Activated T-helper 2 cell treated with anti-CD3 and anti-CD28 coated beads, Interferon-gamma antibody, Interleukin-2, Interleukin-4, amounts not matched to agents 10 μg/mL and 5 μg/mL and 100 μg/mL, durations not matched to agents 14 hours and 24 hours and 36 hours (primary cell): Measurements from ENCODE around the gene TTLL11. TPM values are rescaled to one million over a fixed set of nuclear protein-coding genes. Genes with fewer than 3 reads are reported as not detected.
"Not testable (repeated sequence)": the region's sequence is repeated elsewhere in the genome, so short reads cannot be mapped to it uniquely, and the experiment has no call there.

Experiments used
- DNase-seq: peaks from one replicate; pipeline ENCODE4 v3.0.0; 2021; ENCODE audit warnings: low spot score
- H3K27ac Mint-ChIP-seq: one replicate; pipeline ENCODE4 v1.8.0; 2021; ENCODE audit warnings: mixed read lengths
- H3K27me3 Mint-ChIP-seq: one replicate; pipeline ENCODE4 v1.8.0; 2021; ENCODE audit warnings: low read depth, mixed read lengths
- H3K36me3 Mint-ChIP-seq: one replicate; pipeline ENCODE4 v1.8.0; 2021; ENCODE audit warnings: low read depth, mixed read lengths
- H3K4me1 Mint-ChIP-seq: one replicate; pipeline ENCODE4 v1.8.0; 2021; ENCODE audit warnings: low read depth, mixed read lengths
- H3K4me3 Mint-ChIP-seq: one replicate; pipeline ENCODE4 v1.8.0; 2021; ENCODE audit warnings: low read depth, mild to moderate bottlenecking, moderate library complexity, mixed read lengths
- H3K9me3 Mint-ChIP-seq: one replicate; pipeline ENCODE4 v1.8.0; 2021; ENCODE audit warnings: mixed read lengths
- intact Hi-C: fragments of 100-400 bp; cut with micrococcal nuclease; formaldehyde crosslinking; loops from one replicate; pipeline ENCODE4 v1.15.1; 2023
- total RNA-seq: library from RNA; stranded (reverse); gene quantifications from 2 replicates; pipeline ENCODE4 v1.2.3, GENCODE V29; 2022

TTLL11 gene
- total RNA-seq, 1 donor from 2014 or later = 2.2 TPM

DNA sequence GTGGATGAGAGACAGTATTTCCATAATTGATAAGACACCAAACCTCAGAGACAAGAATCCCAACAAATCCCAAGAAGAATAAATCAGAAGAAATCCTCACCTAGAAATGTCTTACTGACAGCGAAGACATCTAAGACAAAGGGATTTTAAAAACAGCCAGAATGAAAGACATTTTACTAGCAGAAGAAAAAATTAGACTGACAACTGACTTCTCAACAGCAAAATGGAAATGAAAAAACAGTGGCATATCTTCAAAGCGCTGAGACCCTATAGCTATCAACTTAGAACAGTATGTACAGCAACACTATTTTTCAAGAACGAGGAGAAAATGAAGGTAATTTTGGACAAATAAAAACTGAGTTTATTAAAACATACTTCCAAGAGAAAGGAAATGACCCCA is 16.3 kb downstream of the TTLL11 start:
- DNase-seq = no peak
- peaks cover 1% of the 10 kb centered on the region for H3K27me3 Mint-ChIP-seq
- peaks cover 20% of the 10 kb centered on the region for H3K9me3 Mint-ChIP-seq
- H3K4me3 Mint-ChIP-seq = no peak overlapping the region
- H3K4me1 Mint-ChIP-seq = no peaks in the 10 kb centered on the region
- no peak overlapping the region for H3K27ac Mint-ChIP-seq
- intact Hi-C loops = no loop called here
- H3K36me3 Mint-ChIP-seq = no peaks in the 10 kb centered on the region

DNA sequence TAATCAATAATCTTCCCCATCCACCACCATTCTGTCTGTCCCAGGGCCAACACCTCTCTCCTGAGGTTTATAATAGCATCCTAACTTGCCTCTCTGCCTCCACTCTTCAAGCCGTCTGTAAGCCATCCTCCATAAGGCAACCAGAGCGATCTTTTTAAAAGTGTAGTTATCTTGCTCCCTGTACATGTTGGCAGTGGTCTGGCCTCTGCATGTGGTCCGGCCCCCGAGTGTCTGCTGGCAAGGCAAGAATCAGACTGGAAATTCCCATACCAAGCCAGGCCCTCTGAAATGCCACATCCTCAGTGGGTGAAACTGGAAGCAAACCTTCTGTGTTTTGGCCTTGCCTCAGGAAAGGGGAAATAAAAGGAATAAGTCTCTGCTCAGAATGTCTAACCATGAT is 17.0 kb downstream of the TTLL11 start:
- H3K36me3 Mint-ChIP-seq = no peaks in the 10 kb centered on the region
- intact Hi-C loops = no loop called here
- no peaks in the 10 kb centered on the region for H3K4me1 Mint-ChIP-seq
- peaks cover 20% of the 10 kb centered on the region for H3K9me3 Mint-ChIP-seq
- no peak overlapping the region for H3K4me3 Mint-ChIP-seq
- no peak for DNase-seq
- no peak overlapping the region for H3K27ac Mint-ChIP-seq
- peaks cover 1% of the 10 kb centered on the region for H3K27me3 Mint-ChIP-seq

DNA sequence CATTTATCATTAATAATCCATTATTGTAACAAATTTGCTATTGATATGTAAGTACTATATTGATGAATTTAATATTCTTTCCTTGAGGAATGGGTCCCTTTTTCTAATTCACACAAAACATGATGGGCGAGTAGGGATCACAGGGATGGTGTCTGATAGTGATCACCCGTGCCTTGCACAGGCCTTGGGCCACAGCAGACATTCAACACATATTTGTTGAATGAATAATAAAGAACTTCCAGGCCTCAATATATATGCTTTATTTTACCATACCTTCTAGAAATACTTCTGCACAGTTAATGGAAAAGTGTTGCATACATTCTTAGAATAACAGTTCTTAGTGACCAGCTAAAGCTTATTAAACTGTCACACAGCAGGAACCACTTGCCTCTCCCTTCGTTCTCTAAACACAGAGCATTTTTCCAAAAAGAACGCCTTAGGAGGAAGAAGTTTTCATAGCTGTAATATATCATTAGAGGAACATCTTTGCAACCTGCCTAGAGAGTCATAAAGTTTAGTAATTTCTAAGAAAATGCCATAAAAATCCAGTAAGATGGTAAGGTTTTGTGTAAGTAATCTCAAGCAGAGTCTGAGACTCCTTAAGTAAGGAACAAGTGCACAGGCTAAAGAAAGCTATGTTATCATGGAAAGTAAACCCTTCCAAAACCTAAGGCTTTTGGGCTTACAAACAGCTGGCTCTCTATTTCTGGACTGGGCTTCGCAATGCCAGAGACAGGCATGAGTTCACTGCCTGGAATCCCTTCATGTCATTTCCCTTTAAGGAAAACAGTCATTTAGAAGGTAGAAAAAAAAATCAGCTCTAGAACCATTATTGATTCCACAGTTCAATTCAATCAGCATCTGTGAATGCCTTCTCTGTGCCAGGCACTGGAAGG is 17.7 kb downstream of the TTLL11 start:
- Mint-ChIP-seq H3K27me3 (peaks cover 1% of the 10 kb centered on the region), H3K4me3 (no peak overlapping the region), H3K36me3 (no peaks in the 10 kb centered on the region), H3K4me1 (no peaks in the 10 kb centered on the region), H3K9me3 (peaks cover 20% of the 10 kb centered on the region), H3K27ac (no peak overlapping the region)
- intact Hi-C loops = no loop called here
- DNase-seq = no peak

DNA sequence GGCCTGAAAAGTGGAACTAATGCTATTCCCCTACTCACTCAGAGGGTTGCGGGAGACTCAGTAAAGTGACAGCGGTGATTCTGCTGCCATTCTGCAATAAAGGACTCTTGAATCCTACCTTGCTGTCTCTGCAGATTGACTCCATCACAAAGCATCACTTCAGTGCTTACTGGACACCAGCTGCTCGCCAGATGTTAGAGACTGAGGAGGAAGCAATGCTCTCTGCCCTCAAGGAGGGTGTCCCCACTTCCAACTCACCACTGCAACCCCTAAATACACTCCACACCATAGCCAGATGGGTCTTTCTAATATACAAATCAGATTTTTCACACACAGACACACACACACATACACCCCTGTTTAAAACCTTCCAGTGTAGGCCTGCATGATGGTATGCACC is 21.4 kb downstream of the TTLL11 start:
- intact Hi-C loops = no loop called here
- Mint-ChIP-seq H3K4me3 (no peak overlapping the region), H3K9me3 (peaks cover 3% of the 10 kb centered on the region)

DNA sequence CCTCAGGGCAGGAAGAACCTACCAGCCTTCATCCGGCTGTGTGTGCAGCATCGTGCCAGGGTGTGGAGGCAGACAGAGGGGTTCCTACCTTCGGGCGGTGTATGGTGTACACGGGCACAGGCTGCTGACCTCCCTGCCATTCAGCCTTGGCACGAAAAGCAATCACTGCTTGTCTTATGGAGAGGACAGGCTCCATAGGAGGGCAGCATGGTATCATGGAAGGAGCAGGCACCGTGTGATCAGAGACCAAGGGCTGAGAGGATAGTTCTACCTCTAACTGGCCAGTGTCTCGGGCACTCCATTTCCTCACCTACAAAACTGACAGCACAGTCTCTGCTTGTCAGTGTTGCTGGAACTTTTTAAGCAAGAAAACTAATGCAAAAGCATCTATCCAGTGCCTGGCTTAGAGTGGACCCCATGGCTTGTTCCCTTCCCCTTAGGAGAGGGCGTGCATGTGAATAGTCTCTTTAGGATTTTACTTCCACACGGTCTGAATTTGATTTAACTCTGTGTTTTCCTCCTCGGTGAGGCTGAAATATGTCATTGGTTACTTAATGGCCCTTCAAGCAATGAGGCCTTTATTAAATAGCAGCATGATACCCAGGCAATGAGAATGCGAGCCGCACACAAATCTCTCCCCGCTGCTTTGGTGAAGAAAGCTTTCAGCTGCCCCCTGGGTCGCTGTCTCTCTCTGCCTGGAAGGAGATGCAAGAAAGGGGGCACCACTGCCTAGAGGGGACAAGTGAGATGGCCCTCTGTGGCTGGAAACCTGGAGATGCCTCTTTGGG is 22.2 kb downstream of the TTLL11 start:
- Mint-ChIP-seq H3K4me3 (no peak overlapping the region), H3K4me1 (no peaks in the 10 kb centered on the region), H3K9me3 (no peaks in the 10 kb centered on the region), H3K36me3 (no peaks in the 10 kb centered on the region), H3K27me3 (no peaks in the 10 kb centered on the region), H3K27ac (no peak overlapping the region)
- intact Hi-C loops = no loop called here
- DNase-seq = no peak

More for the DNA sequence above, 21.4 kb downstream of the TTLL11 start:
- no peaks in the 10 kb centered on the region for H3K27me3 Mint-ChIP-seq
- no peak for DNase-seq
- H3K36me3 Mint-ChIP-seq = no peaks in the 10 kb centered on the region
- H3K27ac Mint-ChIP-seq = no peak overlapping the region
- H3K4me1 Mint-ChIP-seq = no peaks in the 10 kb centered on the region

- DNase-seq, H3K4me1 Mint-ChIP-seq, H3K4me3 Mint-ChIP-seq, H3K27me3 Mint-ChIP-seq, intact Hi-C loops, H3K27ac Mint-ChIP-seq, H3K36me3 Mint-ChIP-seq, H3K9me3 Mint-ChIP-seq: not testable (repeated sequence)
These were observed 26.4 kb downstream of the TTLL11 start for GRCh38 chr9:122066680-122067079.

DNA sequence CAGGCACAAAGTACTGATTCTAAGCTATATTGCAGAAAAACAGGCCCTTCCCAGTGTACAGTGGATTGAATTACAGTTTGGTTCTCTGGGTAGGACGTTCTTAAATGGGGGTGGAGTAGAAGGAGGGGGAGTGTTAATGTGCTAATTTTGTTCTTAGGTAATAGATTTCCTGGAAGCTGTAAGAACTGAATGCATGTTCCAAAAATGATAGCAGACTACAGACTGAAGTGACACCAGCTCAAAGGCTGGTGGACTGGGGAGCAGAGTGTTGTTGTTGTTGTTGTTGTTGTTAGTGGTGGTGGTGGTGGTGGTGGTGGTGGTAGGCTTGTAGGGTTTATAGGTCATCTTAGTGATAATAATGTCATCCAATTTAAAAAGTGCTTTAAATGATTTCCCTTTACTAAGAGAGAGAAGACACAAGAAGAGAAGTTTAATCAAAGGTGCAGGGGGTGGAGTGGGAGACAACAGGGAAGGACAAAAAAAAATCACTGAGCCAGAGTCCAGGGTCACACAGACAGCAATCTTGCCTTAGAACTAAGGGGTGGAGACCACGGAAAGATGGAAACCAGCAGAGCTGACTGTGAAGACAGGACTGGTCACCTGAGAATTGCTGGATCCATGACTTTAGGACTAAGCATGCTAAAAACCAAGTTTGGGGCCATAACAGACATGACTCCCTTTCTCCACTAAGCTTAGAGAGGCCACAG is 27.0 kb downstream of the TTLL11 start:
- intact Hi-C loops = no loop called here
- Mint-ChIP-seq H3K4me3 (no peak overlapping the region), H3K4me1 (no peaks in the 10 kb centered on the region), H3K9me3 (no peaks in the 10 kb centered on the region), H3K27ac (no peak overlapping the region), H3K27me3 (peaks cover 4% of the 10 kb centered on the region), H3K36me3 (no peaks in the 10 kb centered on the region)
- no peak for DNase-seq

GRCh38 chr9:122060481-122060880 is 32.6 kb downstream of the TTLL11 start:
- Mint-ChIP-seq H3K4me3 (no peak overlapping the region), H3K4me1 (no peaks in the 10 kb centered on the region), H3K9me3 (no peaks in the 10 kb centered on the region), H3K27me3 (peaks cover 4% of the 10 kb centered on the region), H3K36me3 (no peaks in the 10 kb centered on the region), H3K27ac (no peak overlapping the region)
- no peak for DNase-seq
- intact Hi-C loops = no loop called here

DNA sequence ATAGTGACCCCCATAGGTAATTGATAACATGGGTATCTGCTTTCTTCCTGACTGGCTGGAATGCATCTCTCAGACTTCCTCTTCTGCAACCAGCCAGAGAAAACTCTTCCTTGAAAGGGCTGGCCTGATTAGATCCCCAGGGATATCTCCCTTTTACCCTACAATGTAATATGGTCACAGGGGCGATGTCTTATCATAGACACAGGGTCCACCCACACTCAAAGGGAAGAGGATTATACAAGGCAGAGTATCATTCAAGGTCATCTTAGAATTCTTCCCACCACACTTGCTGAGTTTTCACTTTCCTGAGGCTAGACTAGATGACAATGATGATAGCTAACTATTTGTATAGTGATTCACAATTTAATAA is 33.2 kb downstream of the TTLL11 start:
- no peak overlapping the region for H3K4me3 Mint-ChIP-seq
- H3K27me3 Mint-ChIP-seq = peaks cover 3% of the 10 kb centered on the region
- no peaks in the 10 kb centered on the region for H3K9me3 Mint-ChIP-seq
- intact Hi-C loops = no loop called here
- H3K27ac Mint-ChIP-seq = no peak overlapping the region
- H3K4me1 Mint-ChIP-seq = no peaks in the 10 kb centered on the region
- no peak for DNase-seq
- H3K36me3 Mint-ChIP-seq = no peaks in the 10 kb centered on the region

GRCh38 chr9:122059214-122059954 is 33.7 kb downstream of the TTLL11 start:
- H3K9me3 Mint-ChIP-seq = no peaks in the 10 kb centered on the region
- no peaks in the 10 kb centered on the region for H3K4me1 Mint-ChIP-seq
- H3K4me3 Mint-ChIP-seq = no peak overlapping the region
- no peak overlapping the region for H3K27ac Mint-ChIP-seq
- no peak for DNase-seq
- H3K36me3 Mint-ChIP-seq = no peaks in the 10 kb centered on the region
- intact Hi-C loops = no loop called here
- H3K27me3 Mint-ChIP-seq = peaks cover 7% of the 10 kb centered on the region

GRCh38 chr9:122058709-122059108 is 34.4 kb downstream of the TTLL11 start:
- H3K27me3 Mint-ChIP-seq = peaks cover 7% of the 10 kb centered on the region
- H3K4me1 Mint-ChIP-seq = no peaks in the 10 kb centered on the region
- intact Hi-C loops = no loop called here
- no peak overlapping the region for H3K27ac Mint-ChIP-seq
- H3K9me3 Mint-ChIP-seq = no peaks in the 10 kb centered on the region
- no peaks in the 10 kb centered on the region for H3K36me3 Mint-ChIP-seq
- H3K4me3 Mint-ChIP-seq = no peak overlapping the region
- no peak for DNase-seq

DNA sequence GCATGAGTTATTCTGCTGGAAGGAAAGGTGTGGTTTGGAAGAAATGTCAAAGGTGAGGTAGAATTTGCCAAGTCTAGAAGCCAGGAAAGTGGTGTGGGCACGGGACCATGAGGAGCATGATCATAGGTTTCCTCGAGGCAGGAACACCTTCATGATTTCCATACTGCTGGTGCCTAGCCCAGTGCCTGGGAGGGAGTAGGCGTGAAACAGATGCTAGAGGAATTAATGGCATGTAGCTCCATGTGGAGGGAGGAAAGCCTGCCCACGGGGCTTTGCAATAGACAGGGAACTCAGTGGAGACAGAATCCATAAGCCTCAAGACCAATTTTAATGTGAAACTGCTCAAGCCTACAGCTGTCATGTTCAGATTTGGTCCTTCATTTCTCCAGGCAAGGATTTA is 35.1 kb downstream of the TTLL11 start:
- H3K36me3 Mint-ChIP-seq = no peaks in the 10 kb centered on the region
- intact Hi-C loops = no loop called here
- no peak overlapping the region for H3K27ac Mint-ChIP-seq
- peaks cover 11% of the 10 kb centered on the region for H3K27me3 Mint-ChIP-seq
- no peak overlapping the region for H3K4me3 Mint-ChIP-seq
- no peaks in the 10 kb centered on the region for H3K9me3 Mint-ChIP-seq
- DNase-seq = no peak
- no peaks in the 10 kb centered on the region for H3K4me1 Mint-ChIP-seq
